ENCODE results near the gene EFHC2. TPM values are rescaled to one million over a fixed set of nuclear protein-coding genes. Genes with fewer than 3 reads are reported as not detected.

EFHC2 gene
- polyA plus RNA-seq, 1 donor from 2014 or later, result 0.22 TPM

- H2AFZ ChIP-seq (ENCODE audit: low read depth, low read length), result no peak overlapping the region
- H3K9ac ChIP-seq (ENCODE audit: low read length), result no peak overlapping the region
- H4K20me1 ChIP-seq (ENCODE audit: insufficient read depth), result no peaks in the 10 kb centered on the region
- H3K9me3 ChIP-seq (ENCODE audit: low read length), result no peaks in the 10 kb centered on the region
- no peaks in the 10 kb centered on the region for H3K36me3 ChIP-seq (ENCODE audit: insufficient read depth, low read length)
- no peaks in the 10 kb centered on the region for H3F3A ChIP-seq (ENCODE audit: insufficient read depth, low read length, poor library complexity, severe bottlenecking)
- H3K4me2 ChIP-seq (ENCODE audit: low read length), result no peak overlapping the region
- TF ChIP-seq EZH2 (IDR thresholded peaks at IDR 0.05; ENCODE audit: borderline replicate concordance, insufficient read depth, low read length, poor library complexity, severe bottlenecking), result no peak
- TF ChIP-seq POLR2AphosphoS5 (IDR thresholded peaks at IDR 0.05), result no peak
- no peak for TF ChIP-seq TAF1 (IDR thresholded peaks at IDR 0.05; ENCODE audit: low read depth)
- TF ChIP-seq REST (IDR thresholded peaks at IDR 0.05; ENCODE audit: borderline replicate concordance), result no peak
- no peak for TF ChIP-seq RAD21 (conservative IDR thresholded peaks at IDR 0.05)
- no peak overlapping the region for H3K27ac ChIP-seq (ENCODE audit: low read length)
- H3K9me2 ChIP-seq (ENCODE audit: insufficient read depth, low read length), result no peaks in the 10 kb centered on the region
- H3K79me2 ChIP-seq (replicated peaks; ENCODE audit: insufficient read depth, low read length), result no peaks in the 10 kb centered on the region
- no peaks in the 10 kb centered on the region for H3K27me3 ChIP-seq (ENCODE audit: insufficient read depth, low read depth, low read length)
- H3K4me3 ChIP-seq (ENCODE audit: low read length), result no peak overlapping the region
Measured at GRCh38 chrX:44234116-44234515, 109.4 kb downstream of the EFHC2 start.

GRCh38 chrX:44232081-44232480 is 111.4 kb downstream of the EFHC2 start:
- Histone ChIP-seq H2AFZ (ENCODE audit: low read depth, low read length) (no peak overlapping the region), H3K27me3 (ENCODE audit: insufficient read depth, low read depth, low read length) (no peaks in the 10 kb centered on the region), H3K4me2 (ENCODE audit: low read length) (no peak overlapping the region), H3K9ac (ENCODE audit: low read length) (no peak overlapping the region), H3K36me3 (ENCODE audit: insufficient read depth, low read length) (no peaks in the 10 kb centered on the region), H3K4me3 (ENCODE audit: low read length) (no peak overlapping the region), H3K9me2 (ENCODE audit: insufficient read depth, low read length) (no peaks in the 10 kb centered on the region), H3K79me2 (replicated peaks; ENCODE audit: insufficient read depth, low read length) (no peaks in the 10 kb centered on the region), H3K9me3 (ENCODE audit: low read length) (no peaks in the 10 kb centered on the region), H3K27ac (ENCODE audit: low read length) (no peak overlapping the region), H4K20me1 (ENCODE audit: insufficient read depth) (no peaks in the 10 kb centered on the region), H3F3A (ENCODE audit: insufficient read depth, low read length, poor library complexity, severe bottlenecking) (no peaks in the 10 kb centered on the region)
- no peak for TF ChIP-seq CTCF (IDR thresholded peaks at IDR 0.05; ENCODE audit: poor library complexity, severe bottlenecking)
- TF ChIP-seq EZH2 (IDR thresholded peaks at IDR 0.05; ENCODE audit: borderline replicate concordance, insufficient read depth, low read length, poor library complexity, severe bottlenecking), result no peak
- TF ChIP-seq MXI1 (conservative IDR thresholded peaks at IDR 0.05; ENCODE audit: poor library complexity, severe bottlenecking), result no peak
- no peak for TF ChIP-seq SMC3 (conservative IDR thresholded peaks at IDR 0.05; ENCODE audit: poor library complexity)
- no peak for TF ChIP-seq EP300 (conservative IDR thresholded peaks at IDR 0.05; ENCODE audit: poor library complexity, severe bottlenecking)
- no peak for TF ChIP-seq REST (IDR thresholded peaks at IDR 0.05; ENCODE audit: borderline replicate concordance)
- TF ChIP-seq RAD21 (conservative IDR thresholded peaks at IDR 0.05), result no peak
- no peak for TF ChIP-seq TAF1 (IDR thresholded peaks at IDR 0.05; ENCODE audit: low read depth)
- TF ChIP-seq POLR2AphosphoS5 (IDR thresholded peaks at IDR 0.05), result no peak
